Ramos (cell line): ENCODE results near the gene GNAQ.

Experiments used
- in situ Hi-C: fragments of 300-500 bp; cut with MboI; formaldehyde crosslinking; loops from one replicate; pipeline ENCODE4 v1.14.3; 2022; ENCODE audit warnings: low sequenced_read_pairs; ENCODE audit not compliant: unreplicated experiment

Gene GNAQ

DNA sequence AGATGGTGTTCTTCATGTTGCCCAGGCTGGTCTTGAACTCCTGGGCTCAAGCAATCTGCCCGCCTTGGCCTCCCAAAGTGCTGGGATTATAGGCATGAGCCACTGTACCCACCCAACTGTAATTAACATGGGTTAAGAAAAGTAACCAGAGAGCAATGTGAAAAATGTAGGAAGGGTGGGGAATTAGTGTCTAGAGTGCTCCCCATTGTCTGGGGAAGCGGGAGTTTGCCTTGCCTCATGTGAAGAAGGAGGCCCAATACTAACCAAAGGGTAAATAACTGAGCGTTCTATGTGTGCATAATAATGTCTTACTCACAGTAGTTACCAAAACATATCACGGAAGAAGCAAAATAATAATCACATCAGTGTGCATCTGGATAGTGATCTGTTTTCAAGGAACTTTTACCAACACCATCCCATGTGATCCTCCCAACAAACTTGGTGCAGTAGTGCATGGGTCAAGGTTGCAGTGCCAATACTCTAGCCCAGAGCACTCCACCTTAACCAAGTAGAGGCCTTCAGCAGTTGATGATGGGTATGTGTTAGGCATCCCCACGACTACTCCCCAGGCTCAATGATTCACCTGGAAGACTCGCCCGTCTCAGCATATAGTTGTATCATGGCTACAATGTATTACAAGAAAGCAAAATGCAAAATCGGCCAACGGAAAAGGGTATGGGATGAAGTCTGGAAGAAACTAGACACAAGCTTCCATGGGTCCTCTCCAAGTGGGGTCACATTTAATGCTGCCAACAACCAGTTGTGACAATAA, 26.2 kb downstream of the GNAQ start:
- in situ Hi-C loops = no loop called here

DNA sequence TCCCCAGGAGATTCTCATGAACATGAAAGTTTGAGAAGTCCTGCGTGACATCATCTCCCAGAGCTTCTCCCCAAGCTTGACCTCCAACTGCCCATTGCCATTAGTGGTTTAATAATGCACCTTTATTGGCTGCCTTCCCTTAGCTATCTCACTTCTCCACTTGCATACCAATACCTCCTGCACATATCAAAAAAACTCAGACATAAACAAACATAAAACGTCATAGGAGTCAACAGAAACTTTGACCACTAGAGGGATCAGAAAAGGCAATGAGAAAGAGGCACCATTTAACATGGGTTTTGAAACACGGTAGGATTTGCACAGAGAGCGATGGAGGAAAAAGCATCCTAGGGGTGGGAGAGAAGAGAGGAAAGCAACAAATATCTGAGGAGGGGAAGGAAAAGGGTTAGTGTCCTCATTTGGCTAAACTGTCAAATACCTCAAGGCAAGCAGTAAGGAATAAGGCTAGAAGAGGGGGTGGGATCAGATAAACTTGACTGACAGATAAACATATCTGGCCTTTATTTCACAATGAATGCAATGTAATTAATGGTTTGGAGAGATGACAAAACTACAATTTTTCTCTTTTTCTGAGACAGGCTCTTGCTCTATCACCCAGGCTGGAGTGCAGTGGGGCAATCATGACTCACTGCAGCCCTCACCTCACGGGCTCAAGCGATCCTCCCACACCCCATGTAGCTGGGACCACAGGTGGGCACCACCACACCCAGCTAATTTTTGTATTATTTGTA, 27.0 kb downstream of the GNAQ start:
- in situ Hi-C loops = no loop called here

DNA sequence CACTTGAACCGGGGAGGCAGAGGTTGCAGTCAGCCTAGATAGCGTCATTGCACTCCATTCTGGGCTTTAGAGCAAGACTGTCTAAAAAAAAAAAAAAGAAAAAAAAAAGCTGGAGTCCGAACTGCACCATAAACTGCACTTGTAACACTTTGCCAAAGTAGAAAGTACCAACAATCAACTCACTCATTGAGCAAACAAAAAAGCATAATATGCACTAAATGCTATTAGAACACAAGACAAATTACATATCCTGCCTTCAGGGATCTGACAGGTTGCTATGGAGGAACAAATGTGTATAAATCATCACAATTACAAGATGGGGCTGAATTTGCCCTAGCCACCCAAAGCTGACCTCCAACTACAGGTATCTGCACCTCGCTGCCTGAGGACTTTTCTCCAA, 27.9 kb downstream of the GNAQ start:
- in situ Hi-C loops = no loop called here

DNA sequence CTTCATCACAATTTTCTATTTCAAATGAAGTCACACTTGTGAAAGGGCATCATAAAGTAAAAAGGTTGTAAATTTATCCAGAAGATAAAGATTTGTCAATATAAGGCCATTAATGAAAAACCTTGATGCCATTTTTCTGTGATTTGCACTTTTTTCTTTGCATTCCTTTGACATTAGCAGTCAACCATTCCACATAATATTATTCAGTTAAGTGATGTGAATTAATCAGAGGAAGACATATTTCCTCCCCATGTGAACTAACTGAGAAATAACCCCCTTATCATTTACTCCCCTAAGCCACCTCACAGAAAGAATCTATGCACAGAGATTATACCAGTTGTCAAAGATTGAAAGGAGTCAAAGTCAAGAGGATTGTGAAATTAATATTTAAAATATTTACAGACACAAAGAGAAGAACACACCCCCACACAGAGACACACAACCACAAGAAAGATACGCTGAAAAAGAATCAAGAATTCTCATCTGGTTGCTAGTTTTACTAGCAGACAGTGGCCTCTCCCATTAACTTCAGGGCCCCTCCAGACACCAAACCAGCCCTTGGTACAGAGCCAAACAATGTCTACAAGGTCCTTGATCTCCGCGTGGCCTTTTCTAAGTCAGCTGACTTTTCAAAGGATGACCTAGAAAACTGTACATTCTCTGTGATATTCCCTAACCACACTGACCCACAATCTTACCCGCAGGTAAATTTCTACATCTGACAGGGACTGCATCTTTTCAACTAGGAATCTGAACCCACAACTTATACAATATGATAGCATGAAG, 29.5 kb downstream of the GNAQ start:
- in situ Hi-C loops = no loop called here

DNA sequence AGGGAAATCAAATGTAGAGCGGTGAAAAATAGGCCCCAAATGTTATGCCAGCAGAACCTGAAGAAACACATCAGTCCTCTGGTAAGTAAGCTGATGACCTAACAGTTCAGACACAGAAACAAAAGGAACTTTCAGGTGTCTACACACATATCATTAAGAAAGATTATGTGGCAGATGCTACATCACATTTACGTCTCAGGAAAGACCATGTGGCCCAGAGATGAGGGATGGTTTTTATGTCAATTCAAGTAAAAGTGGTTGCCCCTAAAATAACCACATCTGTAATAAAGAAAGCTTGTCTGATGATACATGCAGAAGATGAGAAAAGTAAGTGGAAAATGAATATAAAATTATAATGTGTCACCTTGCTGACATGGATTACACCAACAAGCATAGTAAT, 31.4 kb downstream of the GNAQ start:
- in situ Hi-C loops = no loop called here

DNA sequence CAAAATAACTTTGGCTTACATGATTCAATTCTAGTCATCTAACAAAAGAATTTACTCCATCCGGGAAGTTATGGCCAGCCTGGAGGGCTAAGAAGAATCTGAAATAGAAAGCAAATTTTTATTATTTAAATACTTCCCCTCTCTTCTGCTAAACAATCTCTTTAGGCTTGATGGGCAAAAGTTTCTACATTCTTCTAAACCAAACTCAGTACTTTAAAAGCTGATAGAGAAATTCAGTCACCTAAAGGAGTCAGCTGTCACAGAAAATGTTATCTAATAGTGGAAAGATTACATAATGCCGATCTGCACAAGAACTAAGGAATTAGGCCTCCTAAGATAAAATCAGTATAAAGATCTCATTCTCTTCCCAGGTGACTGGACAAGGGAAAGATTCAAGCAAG, 32.4 kb downstream of the GNAQ start:
- in situ Hi-C loops = no loop called here

DNA sequence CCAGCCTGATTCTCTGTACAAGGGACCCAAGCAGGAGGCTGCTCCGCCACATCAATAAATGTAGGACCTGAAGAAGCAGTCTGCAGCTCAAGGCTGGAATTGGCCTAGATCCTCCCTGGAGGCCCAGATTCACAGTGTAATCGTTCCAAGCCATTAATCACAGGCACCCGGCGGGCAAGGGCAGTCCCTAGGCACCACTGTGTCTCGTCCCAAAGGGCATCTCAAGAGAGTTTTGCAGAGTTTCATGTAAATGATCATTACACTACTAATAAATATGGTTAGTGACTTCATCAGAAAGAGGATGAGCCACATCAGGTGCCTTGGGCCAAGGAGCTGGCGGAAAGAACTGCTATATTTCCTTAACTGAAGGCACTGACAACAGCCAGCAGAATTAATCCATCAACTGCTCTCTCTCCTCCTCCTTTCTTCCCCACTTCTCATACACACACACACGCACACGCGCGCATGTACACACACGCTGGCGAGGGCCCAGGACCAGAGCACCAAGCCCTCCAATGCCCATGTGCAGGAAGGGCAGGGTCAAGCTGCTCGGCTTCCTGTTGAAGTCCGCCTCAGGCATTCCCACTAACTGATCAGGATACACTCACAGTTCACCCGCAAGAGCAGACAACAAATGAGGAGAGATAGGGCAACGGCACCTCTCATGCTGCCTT, 33.9 kb downstream of the GNAQ start:
- in situ Hi-C loops = no loop called here

DNA sequence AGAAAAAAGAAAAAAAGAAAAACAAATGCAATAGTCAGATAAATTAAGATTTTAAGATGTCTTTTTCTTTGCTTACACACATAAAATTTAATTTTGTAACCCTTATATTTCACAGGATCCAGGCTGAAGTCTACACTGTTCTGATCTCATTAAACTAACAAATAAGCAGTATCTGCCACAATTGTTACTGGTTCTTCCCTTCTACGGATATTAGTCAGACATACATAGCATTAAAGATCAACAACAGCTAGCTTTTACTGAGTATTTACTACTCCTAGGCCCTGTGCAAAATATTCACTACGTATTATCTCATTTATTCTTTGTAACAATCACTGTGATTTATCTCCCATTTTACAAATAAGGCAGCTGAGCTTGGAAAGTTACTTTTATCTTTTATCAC, 34.9 kb downstream of the GNAQ start:
- in situ Hi-C loops = no loop called here

DNA sequence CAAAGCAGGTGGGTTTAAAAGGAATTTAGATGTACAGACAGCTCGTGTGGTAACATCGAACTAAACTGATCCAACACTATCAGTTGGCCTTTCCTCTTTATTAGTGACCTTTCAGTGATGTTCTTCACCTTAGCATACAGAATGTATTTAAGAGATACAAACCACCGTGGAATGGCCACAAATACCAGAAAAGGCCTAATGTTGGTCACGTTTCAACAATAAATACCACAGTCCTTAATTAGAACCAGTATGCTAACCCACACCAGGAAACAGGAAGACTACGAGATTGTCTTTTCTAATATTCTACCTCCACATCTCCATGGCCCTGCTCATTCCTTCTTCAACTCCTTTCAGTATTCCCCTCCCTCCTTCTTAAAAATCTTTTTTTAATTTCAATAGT, 40.4 kb downstream of the GNAQ start:
- in situ Hi-C loops = no loop called here

DNA sequence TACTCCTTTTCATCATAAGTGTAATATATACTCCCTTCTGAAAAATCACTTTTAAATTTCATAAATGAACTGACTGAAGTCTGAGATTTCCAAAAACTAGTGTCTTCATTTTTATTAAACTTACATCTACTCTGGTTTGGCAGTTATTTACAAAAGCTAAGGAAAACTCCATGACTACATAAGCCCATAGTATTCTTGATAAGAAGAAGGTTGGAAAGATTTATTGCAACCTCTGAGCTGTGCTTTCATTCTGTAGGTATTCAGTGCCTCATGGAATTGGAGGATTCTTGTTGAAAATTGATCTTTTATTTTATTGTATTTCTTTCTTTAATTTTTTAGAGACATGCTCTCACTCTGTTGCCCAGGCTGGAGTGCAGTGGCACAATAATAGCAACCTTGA, 41.7 kb downstream of the GNAQ start:
- in situ Hi-C loops = no loop called here

DNA sequence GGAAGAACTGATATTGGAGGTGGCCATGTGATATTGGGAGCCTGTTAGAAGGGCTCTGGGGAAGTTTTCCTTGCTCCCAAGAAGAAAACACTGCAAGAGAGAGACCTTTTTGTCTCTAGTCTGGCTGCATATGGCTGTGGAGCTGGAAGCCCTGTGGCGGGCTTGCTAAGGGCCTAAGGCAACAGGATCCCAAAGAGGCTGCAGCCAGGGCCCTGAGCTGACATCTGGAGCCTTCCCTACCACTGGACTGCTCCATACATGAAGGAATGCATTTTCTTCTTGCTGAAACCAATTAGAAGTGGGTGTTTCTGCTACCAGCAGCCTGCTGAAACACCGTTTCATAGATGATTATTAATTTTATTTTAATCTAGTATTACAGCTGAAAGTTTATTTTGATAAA, 42.2 kb downstream of the GNAQ start:
- in situ Hi-C loops = no loop called here

DNA sequence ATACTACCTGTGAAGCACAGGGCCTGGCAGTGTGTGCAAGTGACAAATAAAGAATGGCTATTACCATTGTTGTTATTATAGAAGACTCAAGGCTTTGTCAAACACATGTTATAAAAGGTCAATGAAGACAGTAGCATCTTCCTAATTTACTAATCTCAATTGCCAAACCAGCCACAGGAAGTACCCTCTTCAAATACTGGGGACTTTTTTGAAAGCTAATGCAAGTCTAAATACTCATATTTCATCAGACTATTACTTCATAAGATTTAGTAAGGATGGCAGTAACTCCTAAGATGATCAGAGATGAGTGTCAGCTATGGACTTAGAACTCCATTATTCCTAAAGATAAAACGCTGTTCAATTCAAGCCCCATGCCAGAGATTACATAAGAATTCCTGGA, 43.0 kb downstream of the GNAQ start:
- in situ Hi-C loops = no loop called here

DNA sequence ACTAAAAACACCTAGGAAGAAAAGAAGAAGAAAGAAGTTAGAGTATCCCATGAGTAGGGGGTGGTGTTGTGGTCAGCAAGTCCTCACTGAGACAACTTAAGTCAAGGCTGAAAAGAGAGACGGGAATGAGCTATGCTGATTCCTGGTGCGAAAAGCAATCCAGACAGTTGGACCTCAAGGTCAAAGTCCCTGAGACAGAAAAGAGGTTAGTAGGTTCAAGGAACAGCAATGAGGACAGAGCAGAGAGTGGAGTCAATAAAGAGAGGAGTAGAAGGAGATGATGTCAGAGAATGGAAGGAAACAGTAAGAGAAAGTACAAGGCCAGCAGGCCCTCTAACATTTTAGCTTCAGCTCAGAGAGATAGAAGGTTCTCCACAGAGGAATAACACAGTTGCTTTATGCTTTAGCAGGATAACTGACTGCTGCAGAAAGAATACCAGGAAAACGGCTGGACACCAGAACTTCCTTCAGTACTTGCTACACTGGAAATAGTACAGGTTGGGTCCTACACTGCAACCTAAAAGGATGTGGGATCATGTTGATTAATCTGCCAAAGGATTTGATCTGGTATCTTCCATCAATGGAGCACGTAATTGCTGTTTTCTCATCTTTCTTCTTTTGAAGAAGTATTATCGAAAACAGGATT, 43.6 kb downstream of the GNAQ start:
- in situ Hi-C loops = no loop called here

DNA sequence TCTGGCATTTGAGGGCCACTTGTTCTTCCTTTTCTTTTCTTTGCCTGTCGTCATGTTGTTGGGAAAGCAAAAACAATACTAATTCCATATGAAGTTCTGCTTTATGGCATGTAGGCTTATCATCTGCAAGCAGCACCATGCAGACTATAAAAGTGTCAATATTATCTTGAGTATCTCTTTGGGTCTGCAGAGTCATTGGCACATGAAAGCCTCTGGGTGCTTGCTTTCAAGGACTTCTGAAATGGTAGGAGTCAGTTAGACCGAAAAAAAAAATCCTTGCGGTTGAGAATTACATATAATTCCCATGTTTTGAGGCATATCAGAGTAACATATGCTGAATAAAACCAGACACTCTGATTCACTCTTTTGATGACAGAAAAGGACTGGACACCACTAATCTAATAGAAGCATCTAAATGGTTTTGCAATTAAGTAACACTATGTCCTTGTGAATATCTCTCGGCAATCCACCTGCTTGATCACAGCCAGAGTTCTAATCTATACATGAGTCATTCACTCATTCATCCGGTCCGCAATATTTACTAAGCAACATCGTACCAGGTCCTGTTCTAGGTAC, 44.4 kb downstream of the GNAQ start:
- in situ Hi-C loops = no loop called here

DNA sequence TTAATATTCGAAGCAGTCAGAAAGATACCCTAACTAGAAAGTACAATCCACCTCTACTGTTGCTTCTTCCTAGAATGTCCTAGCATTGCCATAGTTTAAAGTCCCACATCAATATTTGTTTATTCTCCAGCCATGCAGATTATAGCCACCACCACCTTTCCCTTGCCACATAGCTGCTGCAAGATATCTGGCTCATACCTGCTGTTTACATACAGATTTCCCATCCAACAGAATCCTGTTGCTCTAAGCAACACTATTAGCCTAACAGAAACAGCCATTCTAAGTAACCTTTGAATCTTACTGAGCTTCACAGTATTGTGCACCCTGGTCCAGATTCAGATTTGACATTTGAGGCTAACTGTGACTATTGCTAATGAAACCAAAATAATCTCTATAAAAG, 45.6 kb downstream of the GNAQ start:
- in situ Hi-C loops = no loop called here

DNA sequence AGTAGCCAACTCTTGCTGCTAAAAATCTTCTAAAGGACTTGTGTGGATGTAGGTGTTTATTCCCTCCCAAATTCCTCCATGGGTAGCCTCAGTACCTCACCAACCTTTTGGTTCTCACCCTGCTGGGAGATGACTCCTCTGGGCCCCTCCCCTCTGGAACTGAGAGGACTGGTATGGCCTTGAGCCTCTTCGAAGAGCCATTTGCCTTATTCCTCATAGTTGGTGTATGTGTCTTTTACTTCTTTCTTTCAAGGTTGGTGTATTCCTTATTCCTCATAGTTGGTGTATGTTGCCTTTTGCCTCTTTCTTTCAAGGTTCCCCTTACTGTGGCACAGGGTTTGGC, 48.3 kb downstream of the GNAQ start:
- in situ Hi-C loops = no loop called here

DNA sequence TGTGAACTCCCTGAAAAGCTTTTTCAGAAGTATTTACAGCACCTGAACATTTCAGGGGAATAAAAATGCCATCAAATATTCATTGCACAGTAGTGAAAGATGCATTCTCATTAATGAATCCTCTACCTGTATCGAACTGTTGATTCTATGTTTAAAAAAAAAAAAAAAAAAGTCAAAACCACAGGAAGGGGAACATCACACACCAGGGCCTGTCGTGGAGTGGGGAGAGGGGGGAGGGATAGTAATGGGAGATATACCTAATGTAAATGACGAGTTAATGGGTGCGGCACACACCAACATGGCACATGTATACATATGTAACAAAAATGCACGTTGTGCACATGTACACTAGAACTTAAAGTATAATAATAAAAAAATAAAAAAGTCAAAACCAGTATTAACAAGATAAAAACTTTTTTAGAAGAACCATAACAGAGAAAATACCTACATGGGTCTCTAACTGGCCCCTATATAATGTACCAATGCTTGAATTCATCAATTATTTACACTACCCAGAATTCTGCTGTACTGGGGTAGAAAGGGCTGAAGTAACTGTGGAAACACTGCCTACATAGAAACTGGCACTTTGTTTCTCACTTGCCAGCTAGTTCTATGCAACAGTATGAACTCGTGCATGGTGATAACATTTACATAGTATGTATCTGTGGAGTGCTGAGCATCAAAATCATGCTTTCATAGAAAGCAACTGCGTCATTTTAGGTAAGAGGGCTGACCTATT, 48.9 kb downstream of the GNAQ start:
- in situ Hi-C loops = no loop called here

DNA sequence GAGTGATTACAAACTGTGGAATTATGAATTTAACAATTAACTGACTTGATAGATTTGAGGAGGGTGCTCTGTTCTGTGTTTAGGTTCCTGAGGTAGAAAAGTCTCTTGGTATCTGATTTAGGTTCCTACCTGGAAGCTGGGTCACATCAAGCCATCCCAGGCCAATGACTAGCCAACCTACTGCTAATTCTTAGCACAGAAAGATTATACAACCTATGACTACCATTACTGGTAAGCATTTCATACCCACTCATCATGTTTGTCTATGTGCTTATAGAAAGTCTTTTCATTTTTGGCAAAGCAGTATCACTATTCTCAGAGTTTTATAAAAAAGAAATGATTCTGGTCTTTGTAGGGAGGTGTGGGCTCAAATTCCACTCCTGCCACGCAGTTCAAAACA, 49.7 kb downstream of the GNAQ start:
- in situ Hi-C loops = no loop called here

DNA sequence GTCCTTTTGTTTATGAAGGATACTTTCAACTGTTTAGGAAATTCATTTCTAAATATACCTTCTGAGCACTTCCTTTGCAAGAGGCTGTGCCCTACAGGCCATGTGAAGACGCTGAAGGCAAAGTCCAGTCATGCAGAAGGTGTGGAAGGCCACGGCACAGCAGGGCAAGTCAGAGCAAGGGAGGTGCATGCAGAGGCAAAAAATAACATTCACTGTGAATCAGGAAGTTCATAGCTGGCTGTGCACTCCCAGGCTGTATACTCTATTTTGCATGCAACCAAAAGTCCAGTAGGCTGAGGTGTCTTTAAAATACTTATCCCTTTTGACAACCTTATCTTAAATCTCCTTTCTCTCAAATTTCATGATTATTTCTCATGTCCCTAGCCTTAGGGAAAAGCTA, 50.3 kb downstream of the GNAQ start:
- in situ Hi-C loops = no loop called here
